HFFc6 (cell line): ENCODE results near the gene SPACA7. TPM values are rescaled to one million over a fixed set of nuclear protein-coding genes. Genes with fewer than 3 reads are reported as not detected.
"Not testable (repeated sequence)": the region's sequence is repeated elsewhere in the genome, so short reads cannot be mapped to it uniquely, and the experiment has no call there.

Experiments used
- DNase-seq: peaks from one replicate; pipeline ENCODE4 v3.0.0-alpha.2; 2018
- H3K27ac Mint-ChIP-seq: 2 replicates; pipeline ENCODE4 v1.8.0; 2020; ENCODE audit warnings: mild to moderate bottlenecking, mixed read lengths
- H3K27me3 Mint-ChIP-seq: 2 replicates; pipeline ENCODE4 v1.8.0; 2021; ENCODE audit warnings: mild to moderate bottlenecking, moderate library complexity, mixed read lengths; ENCODE audit not compliant: insufficient read depth
- H3K36me3 Mint-ChIP-seq: 2 replicates; pipeline ENCODE4 v1.8.0; 2021; ENCODE audit warnings: low read depth, mixed read lengths
- H3K4me1 Mint-ChIP-seq: 2 replicates; pipeline ENCODE4 v1.8.0; 2020; ENCODE audit warnings: low read depth, mixed read lengths
- H3K4me3 Mint-ChIP-seq: 2 replicates; pipeline ENCODE4 v1.8.0; 2020; ENCODE audit warnings: mild to moderate bottlenecking, moderate library complexity, mixed read lengths
- H3K9me3 Mint-ChIP-seq: 2 replicates; pipeline ENCODE4 v1.8.0; 2020; ENCODE audit warnings: mild to moderate bottlenecking, mixed read lengths
- total RNA-seq, 6 experiments: library from RNA; stranded (reverse); fragmentation: NEBNext Ultra II Directional; extraction: Animal tissue kit (Norgen Biotek cat#: 25700); gene quantifications; 2 replicates in 1 of 6; 3 replicates in 5 of 6; pipeline ENCODE4 v1.2.3, GENCODE V29; 2021
- TF ChIP-seq, protein P1 (sequence below): fragments of 200-600 bp; sonication (generic); IDR thresholded peaks from 2 replicates; pipeline ENCODE4 v1.5.0; 2021; ENCODE audit warnings: antibody characterized with exemption, mild to moderate bottlenecking

The SPACA7 gene
- total RNA-seq, 6 experiments from 2014 or later: not detected

DNA sequence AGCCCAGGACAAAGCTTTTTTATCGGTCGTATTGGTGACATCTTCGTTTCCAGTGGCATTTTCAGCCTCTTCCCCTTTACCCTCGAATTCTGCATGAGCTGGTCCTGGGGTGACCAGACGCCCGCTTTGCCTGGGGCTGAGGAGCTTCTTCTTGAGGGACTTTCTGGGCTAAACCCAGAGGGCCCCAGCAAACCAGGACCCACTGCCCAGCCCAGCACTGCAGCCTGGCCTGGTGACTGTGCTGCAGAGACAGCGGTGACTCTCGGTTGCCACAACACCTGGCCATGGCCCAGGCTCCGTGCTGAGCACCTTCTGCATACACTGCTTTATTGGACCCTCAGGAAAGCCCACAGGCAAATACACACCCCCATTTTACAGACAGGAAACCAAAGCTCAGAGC, 21.0 kb downstream of the SPACA7 start:
- Mint-ChIP-seq H3K27me3 (peaks cover 2% of the 10 kb centered on the region; the same call in 1 of the 2 replicates), H3K4me3 (no peak overlapping the region), H3K4me1 (no peaks in the 10 kb centered on the region), H3K36me3 (no peaks in the 10 kb centered on the region; the same call in 1 of the 2 replicates), H3K27ac (no peak overlapping the region), H3K9me3 (peaks cover 22% of the 10 kb centered on the region)
- DNase-seq: no peak
- TF ChIP-seq, protein P1, sequence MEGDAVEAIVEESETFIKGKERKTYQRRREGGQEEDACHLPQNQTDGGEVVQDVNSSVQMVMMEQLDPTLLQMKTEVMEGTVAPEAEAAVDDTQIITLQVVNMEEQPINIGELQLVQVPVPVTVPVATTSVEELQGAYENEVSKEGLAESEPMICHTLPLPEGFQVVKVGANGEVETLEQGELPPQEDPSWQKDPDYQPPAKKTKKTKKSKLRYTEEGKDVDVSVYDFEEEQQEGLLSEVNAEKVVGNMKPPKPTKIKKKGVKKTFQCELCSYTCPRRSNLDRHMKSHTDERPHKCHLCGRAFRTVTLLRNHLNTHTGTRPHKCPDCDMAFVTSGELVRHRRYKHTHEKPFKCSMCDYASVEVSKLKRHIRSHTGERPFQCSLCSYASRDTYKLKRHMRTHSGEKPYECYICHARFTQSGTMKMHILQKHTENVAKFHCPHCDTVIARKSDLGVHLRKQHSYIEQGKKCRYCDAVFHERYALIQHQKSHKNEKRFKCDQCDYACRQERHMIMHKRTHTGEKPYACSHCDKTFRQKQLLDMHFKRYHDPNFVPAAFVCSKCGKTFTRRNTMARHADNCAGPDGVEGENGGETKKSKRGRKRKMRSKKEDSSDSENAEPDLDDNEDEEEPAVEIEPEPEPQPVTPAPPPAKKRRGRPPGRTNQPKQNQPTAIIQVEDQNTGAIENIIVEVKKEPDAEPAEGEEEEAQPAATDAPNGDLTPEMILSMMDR: no peak

DNA sequence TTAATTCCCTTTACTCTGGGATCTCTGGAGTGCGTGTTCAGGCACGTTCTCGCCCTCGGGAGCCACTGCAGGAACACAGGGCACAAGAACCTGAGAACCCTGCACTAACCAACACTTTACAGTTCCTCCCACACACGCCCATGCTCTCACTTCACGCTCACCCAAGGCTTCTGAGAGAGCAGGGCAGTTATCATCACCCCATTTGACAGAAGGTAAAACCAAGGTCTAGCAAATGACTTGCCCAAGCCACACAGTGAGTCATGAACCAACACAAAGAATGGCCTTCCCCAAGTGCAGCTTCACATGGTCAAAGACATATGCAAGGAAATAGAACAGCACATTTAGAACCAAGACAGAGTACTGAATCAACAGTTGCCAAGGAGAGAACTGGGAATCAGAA, 22.2 kb downstream of the SPACA7 start:
- H3K4me3 Mint-ChIP-seq, H3K27ac Mint-ChIP-seq, H3K27me3 Mint-ChIP-seq, DNase-seq, H3K4me1 Mint-ChIP-seq, H3K36me3 Mint-ChIP-seq: not testable (repeated sequence)
- H3K9me3 Mint-ChIP-seq: peaks cover 20% of the 10 kb centered on the region

DNA sequence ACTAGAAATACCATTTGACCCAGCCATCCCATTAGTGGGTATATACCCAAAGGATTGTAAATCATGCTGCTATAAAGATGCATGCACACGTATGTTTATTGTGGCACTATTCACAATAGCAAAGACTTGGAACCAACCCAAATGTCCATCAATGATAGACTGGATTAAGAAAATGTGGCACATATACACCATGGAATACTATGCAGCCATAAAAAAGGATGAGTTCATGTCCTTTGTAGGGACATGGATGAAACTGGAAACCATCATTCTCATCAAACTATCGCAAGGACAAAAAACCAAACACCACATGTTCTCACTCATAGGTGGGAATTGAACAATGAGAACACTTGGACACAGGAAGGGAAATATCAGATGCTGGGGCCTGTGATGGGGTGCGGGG, 33.7 kb downstream of the SPACA7 start:
- not testable (repeated sequence) for H3K27me3 Mint-ChIP-seq, H3K27ac Mint-ChIP-seq, H3K36me3 Mint-ChIP-seq, H3K4me1 Mint-ChIP-seq, DNase-seq, H3K4me3 Mint-ChIP-seq
- H3K9me3 Mint-ChIP-seq: peaks cover 31% of the 10 kb centered on the region

DNA sequence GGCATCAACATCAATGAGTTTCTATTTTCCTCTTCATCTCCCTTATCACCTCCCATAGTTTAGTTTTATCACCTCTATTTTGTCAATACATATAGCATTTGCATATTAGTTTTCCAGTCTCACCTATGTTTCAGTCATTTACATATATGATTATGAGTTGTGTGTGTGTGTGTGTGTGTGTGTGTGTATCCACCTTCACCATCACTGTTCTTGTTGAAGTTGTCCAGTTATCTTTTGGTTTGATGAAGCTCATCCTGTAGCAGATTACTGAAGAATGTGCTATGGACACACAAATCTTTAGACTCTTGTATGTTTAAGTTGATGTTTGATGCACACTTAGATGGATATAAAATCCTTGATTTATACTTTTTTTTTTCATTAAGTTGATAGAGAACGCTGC, 40.5 kb downstream of the SPACA7 start:
- no peak overlapping the region for H3K4me3 Mint-ChIP-seq
- no peaks in the 10 kb centered on the region for H3K4me1 Mint-ChIP-seq
- H3K27ac Mint-ChIP-seq: no peak overlapping the region
- peaks cover 7% of the 10 kb centered on the region; the same call in 1 of the 2 replicates for H3K36me3 Mint-ChIP-seq
- H3K9me3 Mint-ChIP-seq: peaks cover 65% of the 10 kb centered on the region
- DNase-seq: no peak
- TF ChIP-seq, protein P1: no peak
- no peaks in the 10 kb centered on the region for H3K27me3 Mint-ChIP-seq

DNA sequence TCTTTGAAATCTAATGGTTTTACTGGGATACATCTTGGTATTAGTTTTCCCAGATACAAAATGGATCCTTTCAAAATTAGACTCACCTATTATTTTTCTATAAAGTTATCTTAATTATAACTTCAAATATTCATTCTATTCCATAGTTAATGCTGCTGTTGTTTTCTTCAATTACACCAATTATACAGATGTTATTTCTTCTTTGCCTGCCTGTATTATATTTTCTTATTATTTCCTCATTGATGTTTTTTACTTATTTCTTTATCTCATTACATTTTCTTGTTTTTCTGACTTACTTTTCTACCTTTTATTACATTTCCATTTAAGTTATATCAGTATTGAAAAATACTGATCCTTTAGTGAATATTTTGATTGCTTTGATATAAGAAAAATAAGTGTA, 40.9 kb downstream of the SPACA7 start:
- TF ChIP-seq, protein P1: no peak
- Mint-ChIP-seq H3K36me3 (peaks cover 7% of the 10 kb centered on the region; the same call in 1 of the 2 replicates), H3K4me3 (no peak overlapping the region), H3K27ac (no peak overlapping the region), H3K27me3 (no peaks in the 10 kb centered on the region), H3K9me3 (peaks cover 68% of the 10 kb centered on the region), H3K4me1 (no peaks in the 10 kb centered on the region)
- no peak for DNase-seq

DNA sequence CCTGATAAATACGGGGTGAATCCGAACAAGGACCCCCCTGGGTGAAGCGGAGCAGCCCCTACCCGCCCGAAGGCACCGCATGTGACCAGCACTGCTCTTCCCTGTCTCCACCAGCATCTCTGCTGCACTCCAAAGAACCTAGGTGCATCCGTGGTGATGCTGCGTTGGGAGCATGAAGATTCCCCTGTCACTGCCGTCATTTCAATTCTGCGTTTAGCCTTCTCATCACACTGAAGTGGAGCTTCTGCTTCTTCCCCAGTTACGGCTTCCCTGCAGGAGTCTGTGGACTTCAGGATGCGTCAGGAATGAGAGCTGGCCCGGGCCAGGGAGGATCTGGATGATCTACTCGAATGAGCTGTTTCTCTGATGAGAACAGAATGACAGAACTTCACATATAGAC, 47.9 kb downstream of the SPACA7 start:
- H3K27me3 Mint-ChIP-seq: no peaks in the 10 kb centered on the region; the same call in 1 of the 2 replicates
- TF ChIP-seq, protein P1: no peak
- H3K4me3 Mint-ChIP-seq: no peak overlapping the region
- no peaks in the 10 kb centered on the region for H3K36me3 Mint-ChIP-seq
- peaks cover 58% of the 10 kb centered on the region for H3K9me3 Mint-ChIP-seq
- no peak overlapping the region for H3K27ac Mint-ChIP-seq
- no peak for DNase-seq
- H3K4me1 Mint-ChIP-seq: no peaks in the 10 kb centered on the region

DNA sequence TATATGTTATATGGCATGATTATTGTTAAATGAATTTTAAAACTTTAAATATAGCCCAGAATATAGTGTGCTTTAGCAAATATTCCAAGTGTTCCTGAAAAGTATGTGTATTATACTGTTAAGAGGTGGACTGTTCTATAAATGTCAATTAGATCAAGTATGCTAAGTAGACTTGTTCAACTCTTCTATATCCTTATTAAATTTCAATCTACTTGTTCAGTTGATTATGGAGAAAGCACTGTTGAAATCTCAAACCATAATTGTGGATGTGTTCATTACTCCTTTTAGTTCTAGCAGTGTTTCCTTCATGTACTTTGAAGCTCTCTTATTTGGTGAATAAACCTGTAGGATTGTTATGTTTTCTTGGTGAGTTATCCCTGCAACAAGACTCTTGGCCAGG, 52.5 kb downstream of the SPACA7 start:
- Mint-ChIP-seq H3K36me3 (no peaks in the 10 kb centered on the region; the same call in 1 of the 2 replicates), H3K4me3 (no peak overlapping the region), H3K9me3 (peaks cover 30% of the 10 kb centered on the region), H3K27ac (no peak overlapping the region), H3K27me3 (peaks cover 4% of the 10 kb centered on the region), H3K4me1 (no peaks in the 10 kb centered on the region)
- TF ChIP-seq, protein P1: no peak
- DNase-seq: no peak
